ENCODE data around the gene EED.

The EED gene

DNA sequence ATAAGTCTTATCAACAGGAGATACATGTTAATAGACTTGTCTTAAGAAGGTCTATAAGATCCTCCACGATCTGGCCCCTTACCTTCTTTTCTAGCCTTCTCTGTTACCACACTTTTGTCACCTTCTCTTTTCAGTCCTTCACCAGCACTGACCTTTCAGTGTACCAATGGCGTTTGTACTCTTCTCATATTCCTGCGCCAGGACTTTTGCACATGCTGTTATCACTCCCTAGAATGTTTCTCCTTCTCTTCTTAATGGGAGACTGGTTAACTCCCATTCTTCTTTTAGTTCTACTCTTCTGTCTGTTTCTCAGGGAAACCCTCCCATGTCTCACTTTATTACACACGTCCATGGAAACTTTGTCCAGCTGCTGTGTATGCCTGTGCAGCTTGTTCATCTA lies 4.4 kb upstream of the EED start:
- no peak overlapping the region for H3K4me3 ChIP-seq (ENCODE audit: low read depth, low read length)
- H3K9me3 ChIP-seq (ENCODE audit: severe bottlenecking): no peaks in the 10 kb centered on the region
- H3K27me3 ChIP-seq (ENCODE audit: insufficient read depth, low read depth, severe bottlenecking): no peaks in the 10 kb centered on the region
- H3K36me3 ChIP-seq: peaks cover 3% of the 10 kb centered on the region
- TF ChIP-seq, protein P1, sequence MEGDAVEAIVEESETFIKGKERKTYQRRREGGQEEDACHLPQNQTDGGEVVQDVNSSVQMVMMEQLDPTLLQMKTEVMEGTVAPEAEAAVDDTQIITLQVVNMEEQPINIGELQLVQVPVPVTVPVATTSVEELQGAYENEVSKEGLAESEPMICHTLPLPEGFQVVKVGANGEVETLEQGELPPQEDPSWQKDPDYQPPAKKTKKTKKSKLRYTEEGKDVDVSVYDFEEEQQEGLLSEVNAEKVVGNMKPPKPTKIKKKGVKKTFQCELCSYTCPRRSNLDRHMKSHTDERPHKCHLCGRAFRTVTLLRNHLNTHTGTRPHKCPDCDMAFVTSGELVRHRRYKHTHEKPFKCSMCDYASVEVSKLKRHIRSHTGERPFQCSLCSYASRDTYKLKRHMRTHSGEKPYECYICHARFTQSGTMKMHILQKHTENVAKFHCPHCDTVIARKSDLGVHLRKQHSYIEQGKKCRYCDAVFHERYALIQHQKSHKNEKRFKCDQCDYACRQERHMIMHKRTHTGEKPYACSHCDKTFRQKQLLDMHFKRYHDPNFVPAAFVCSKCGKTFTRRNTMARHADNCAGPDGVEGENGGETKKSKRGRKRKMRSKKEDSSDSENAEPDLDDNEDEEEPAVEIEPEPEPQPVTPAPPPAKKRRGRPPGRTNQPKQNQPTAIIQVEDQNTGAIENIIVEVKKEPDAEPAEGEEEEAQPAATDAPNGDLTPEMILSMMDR (IDR thresholded peaks at IDR 0.05; ENCODE audit: low read depth, low read length): no peak
- no peak for DNase-seq
- no peak overlapping the region for H3K27ac ChIP-seq

DNA sequence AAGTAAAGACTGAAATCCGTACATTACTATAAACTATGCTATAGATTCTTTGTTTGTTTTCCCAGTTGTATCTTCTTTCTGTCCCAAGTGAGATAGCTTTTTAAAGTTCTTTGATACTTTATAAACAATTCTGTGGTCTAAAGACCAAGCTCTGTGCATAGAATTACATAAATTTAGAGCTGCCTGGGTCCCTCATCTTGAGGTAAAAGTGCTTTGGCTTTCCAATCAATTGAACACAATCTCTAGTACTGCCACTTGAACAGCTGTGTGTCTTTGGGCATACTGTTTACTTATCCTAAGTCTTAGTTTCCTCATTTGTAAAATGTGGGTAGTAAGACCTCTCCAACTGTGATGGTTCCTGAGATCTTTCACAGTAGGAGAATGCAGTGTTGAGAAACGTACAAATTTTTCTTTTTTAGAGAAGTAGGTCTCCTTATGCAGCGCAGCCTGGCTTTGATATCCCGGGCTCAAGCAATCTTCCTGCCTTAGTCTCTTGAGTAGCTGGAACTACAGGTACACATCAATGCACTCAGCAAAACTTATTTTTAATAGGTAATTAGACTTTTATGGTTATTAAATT lies 2.5 kb upstream of the EED start:
- H3K4me3 ChIP-seq (ENCODE audit: low read depth, low read length): no peak overlapping the region
- TF ChIP-seq, protein P1 (IDR thresholded peaks at IDR 0.05; ENCODE audit: low read depth, low read length): no peak
- DNase-seq: no peak
- no peaks in the 10 kb centered on the region for H3K27me3 ChIP-seq (ENCODE audit: insufficient read depth, low read depth, severe bottlenecking)
- no peaks in the 10 kb centered on the region for H3K9me3 ChIP-seq (ENCODE audit: severe bottlenecking)
- peaks cover 3% of the 10 kb centered on the region for H3K36me3 ChIP-seq
- no peak overlapping the region for H3K27ac ChIP-seq

DNA sequence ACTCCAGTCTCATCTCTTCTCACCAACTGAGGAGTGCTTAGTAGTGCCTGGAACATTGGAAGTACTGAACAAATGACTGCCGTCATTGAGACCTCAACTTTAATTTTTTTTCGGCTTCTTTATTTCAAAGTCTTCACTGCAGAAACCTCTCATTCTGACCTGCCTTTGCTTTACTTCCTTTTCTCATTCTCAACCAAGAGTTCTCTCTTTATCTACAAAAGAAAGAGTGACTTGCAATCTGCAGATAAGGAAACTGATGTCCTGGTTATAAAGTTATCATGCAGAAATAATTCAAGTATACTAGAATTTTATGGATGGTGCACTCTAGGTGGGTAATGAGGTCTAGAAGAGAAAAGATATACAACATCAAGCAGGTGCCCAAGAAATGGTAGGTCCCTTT lies 1.2 kb upstream of the EED start:
- Histone ChIP-seq H3K27me3 (ENCODE audit: insufficient read depth, low read depth, severe bottlenecking) (no peaks in the 10 kb centered on the region), H3K9me3 (ENCODE audit: severe bottlenecking) (no peaks in the 10 kb centered on the region), H3K36me3 (peaks cover 3% of the 10 kb centered on the region), H3K4me3 (ENCODE audit: low read depth, low read length) (no peak overlapping the region), H3K27ac (no peak overlapping the region)
- DNase-seq: no peak
- TF ChIP-seq, protein P1 (IDR thresholded peaks at IDR 0.05; ENCODE audit: low read depth, low read length): no peak

DNA sequence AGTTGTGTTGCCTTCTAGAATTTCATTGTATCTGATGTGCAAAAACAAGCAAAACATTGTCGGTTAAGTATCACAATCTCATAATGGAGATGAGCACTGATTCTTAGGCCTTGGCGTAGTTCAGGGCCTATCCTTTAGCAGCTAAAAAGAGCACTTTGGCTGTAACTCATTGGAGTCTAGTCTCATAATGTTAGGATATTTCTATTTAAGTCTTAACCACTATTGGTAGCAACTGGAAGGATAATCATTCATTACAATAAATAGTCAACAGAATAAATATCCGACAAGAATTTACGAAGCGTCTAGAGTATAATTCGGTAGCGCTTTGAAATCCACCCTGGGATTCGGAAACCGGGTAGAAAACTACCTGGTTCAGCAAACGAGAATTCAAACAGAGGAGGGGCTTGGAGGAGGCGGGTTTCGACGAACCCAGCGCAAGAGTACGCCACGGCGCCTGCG lies 461 bp upstream of the EED start:
- peaks cover 3% of the 10 kb centered on the region for H3K36me3 ChIP-seq
- no peaks in the 10 kb centered on the region for H3K9me3 ChIP-seq (ENCODE audit: severe bottlenecking)
- DNase-seq: peak; percentile 92
- peak overlapping the region; percentile 95 for H3K4me3 ChIP-seq (ENCODE audit: low read depth, low read length)
- TF ChIP-seq, protein P1 (IDR thresholded peaks at IDR 0.05; ENCODE audit: low read depth, low read length): no peak
- no peaks in the 10 kb centered on the region for H3K27me3 ChIP-seq (ENCODE audit: insufficient read depth, low read depth, severe bottlenecking)
- peak overlapping the region; percentile 99 for H3K27ac ChIP-seq

DNA sequence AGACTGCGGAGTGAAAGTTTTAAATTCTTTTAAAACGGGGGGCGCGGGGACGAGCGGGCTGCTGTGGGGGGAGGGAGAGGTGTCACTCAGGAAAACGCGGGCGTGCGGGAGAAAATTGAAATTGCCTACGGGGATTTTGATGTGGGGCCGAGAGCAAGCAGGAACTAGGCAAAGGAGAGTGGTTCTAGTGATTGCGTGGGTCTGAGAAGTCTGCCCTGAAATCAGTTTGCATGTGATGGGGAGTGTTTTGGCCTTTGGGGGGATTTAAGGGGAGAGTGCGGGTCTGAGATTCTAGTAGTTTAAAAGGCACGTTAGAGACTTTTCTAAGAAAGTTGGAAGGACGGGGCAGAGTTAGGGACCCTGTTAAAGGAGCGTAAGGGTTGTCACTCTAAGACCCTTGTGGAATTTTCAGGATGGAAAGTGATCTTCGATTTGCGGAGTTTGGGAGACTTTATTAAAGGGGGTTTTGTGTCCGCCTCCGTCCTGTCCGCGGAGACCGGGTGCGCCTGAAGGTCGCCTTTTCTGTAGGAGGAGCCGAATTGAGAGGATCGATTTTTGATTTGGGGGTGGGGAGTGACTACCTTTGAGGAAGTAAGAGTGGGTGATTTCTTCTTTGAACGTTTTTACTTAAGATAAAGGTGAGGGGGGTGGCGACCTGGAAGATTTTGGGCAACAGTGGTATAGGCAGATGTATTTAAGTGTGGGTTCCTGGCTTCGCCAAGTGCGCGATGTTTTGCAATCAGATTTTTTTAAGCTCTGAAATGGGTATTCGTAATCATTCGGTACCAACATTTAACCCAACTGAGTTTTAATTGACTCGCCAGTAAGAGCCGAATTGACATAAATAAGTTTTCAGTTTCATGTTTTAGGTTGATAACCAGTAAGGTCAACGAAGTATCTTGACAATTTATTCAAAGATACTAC lies 1.1 kb downstream of the EED start:
- Histone ChIP-seq H3K27me3 (ENCODE audit: insufficient read depth, low read depth, severe bottlenecking) (no peaks in the 10 kb centered on the region), H3K27ac (peak overlapping the region; percentile 99), H3K9me3 (ENCODE audit: severe bottlenecking) (no peaks in the 10 kb centered on the region), H3K36me3 (peaks cover 9% of the 10 kb centered on the region), H3K4me3 (ENCODE audit: low read depth, low read length) (peak overlapping the region; percentile 95)
- TF ChIP-seq, protein P1 (IDR thresholded peaks at IDR 0.05; ENCODE audit: low read depth, low read length): no peak
- peak; percentile 26 for DNase-seq
